Measurements from ENCODE around the gene LCOR. TPM values are rescaled to one million over a fixed set of nuclear protein-coding genes. Genes with fewer than 3 reads are reported as not detected.
A peak's percentile ranks its signal among the peaks of the same experiment; 100 is the strongest.

LCOR gene
- total and polyA plus RNA-seq, 4 donors, result 2.4 to 38.9 (median 19.5) TPM

DNA sequence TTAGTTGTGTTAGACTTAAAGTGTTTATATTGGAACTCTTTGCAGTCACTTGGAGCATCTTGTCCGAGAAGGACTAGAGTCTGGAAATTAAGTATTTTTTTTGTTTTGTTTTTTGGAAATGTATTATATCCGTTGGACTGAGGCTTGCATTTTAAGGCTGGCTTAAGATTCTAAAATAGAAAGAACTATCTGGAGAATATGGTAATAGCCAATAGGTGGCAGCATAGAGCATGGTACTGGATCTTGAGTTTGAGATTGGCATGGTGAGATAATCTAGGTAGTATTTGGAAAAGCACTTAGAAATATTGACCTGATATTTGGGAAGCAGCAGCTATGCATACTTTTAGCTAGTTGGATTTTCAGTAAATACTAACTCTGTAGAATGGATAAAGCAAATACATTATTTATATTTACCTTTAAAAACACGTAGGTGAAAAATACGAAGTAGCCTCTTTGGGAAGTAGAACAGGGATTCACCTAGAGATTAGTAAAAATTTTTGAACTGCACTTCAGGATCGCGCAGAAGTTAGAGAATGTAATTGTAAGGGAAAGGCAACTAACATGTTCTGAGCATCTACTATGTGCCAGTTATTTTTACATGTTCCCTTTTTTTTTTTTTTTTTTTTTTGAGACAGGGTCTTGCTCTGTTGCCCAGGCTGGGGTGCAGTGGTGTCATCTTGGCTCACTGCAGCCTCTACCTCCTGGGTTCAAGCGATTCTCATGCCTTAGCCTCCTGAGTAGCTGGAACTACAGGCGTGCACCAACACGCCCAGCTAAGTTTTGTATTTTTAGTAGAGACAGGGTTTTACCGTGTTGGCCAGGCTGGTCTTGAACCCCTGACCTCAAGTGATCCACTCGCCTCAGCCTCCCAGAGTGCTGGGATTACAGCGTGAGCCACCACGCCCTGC is 78.6 kb downstream of the LCOR start:
- intact Hi-C loops (cut with DNase I), result loop anchor here (5.0 to 10.0 kb wide), 3 partner anchors 66 to 114 kb away; no protein-coding TSS in a partner anchor
- Histone ChIP-seq H3K4me1 (ENCODE audit: control insufficient read depth in 1 of 2, insufficient read depth in 2 of 2, low read length in 2 of 2) (no peaks in the 10 kb centered on the region), H3K36me3 (ENCODE audit: control insufficient read depth in 1 of 2, insufficient read depth in 2 of 2, low read length in 1 of 2) (no peaks in the 10 kb centered on the region), H3K27ac (ENCODE audit: low read depth in 1 of 2, low read length in 2 of 2) (no peak overlapping the region), H3K4me3 (ENCODE audit: low read length in 2 of 2) (no peak overlapping the region), H3K27me3 (ENCODE audit: control insufficient read depth in 1 of 2, insufficient read depth in 2 of 2, low read length in 1 of 2) (no peaks in the 10 kb centered on the region), H3K9me3 (ENCODE audit: control insufficient read depth, low read length) (no peaks in the 10 kb centered on the region)
- peak; percentile 73 for ATAC-seq (ENCODE audit: low FRiP score)
- 80 to 82% methylated on average over 13 of the region's 13 CpGs for WGBS, 2 donors
- no peak for DNase-seq

DNA sequence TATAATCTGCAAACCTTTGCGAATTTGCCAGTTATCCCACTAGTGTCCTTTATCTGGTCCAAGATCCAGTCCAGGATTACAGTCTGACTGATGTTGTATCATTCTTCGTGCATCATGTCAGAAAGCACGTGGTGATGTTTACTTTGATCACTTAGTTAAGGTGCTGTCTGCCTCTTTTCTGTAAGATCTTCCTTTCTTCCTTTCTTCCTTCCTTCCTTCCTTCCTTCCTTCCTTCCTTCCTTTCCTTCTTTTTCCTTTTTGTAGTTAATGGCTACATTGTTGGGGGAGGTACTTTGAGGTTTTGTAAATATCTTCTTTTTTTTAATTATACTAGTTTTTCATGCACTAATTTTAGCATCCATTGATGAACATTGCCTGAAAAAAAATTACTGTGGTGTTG is 80.3 kb downstream of the LCOR start:
- Histone ChIP-seq H3K4me1 (ENCODE audit: control insufficient read depth in 1 of 2, insufficient read depth in 2 of 2, low read length in 2 of 2) (no peaks in the 10 kb centered on the region), H3K9me3 (ENCODE audit: control insufficient read depth, low read length) (no peaks in the 10 kb centered on the region), H3K27me3 (ENCODE audit: control insufficient read depth in 1 of 2, insufficient read depth in 2 of 2, low read length in 1 of 2) (no peaks in the 10 kb centered on the region), H3K27ac (ENCODE audit: low read depth in 1 of 2, low read length in 2 of 2) (no peak overlapping the region), H3K36me3 (ENCODE audit: control insufficient read depth in 1 of 2, insufficient read depth in 2 of 2, low read length in 1 of 2) (no peaks in the 10 kb centered on the region), H3K4me3 (ENCODE audit: low read length in 2 of 2) (no peak overlapping the region)
- ATAC-seq (ENCODE audit: low FRiP score), result no peak
- intact Hi-C loops (cut with DNase I), result loop anchor here (5.0 to 10.0 kb wide), 3 partner anchors 68 to 112 kb away; no protein-coding TSS in a partner anchor
- WGBS, 2 donors, result 86 to 87% methylated on average over 3 of the region's 3 CpGs
- no peak for DNase-seq

DNA sequence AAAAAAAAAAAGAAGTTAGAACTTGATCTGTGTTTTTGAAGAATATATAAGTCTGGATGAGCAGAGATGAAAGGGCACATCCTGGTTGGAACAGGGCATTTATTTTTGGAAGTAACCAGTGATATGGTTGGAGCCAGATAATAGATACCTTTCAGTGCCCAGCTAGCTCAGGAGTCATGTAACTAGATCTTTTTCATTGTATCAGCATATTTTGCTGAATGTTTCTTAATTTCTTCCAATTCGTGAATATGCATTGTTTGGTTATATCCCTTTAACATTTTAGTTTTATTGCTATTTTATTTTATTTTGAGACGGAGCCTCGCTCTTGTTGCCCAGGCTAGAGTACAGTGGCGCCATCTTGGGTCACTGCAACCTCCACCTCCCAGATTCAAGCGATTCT is 81.8 kb downstream of the LCOR start:
- no peaks in the 10 kb centered on the region for H3K9me3 ChIP-seq (ENCODE audit: control insufficient read depth, low read length)
- no peaks in the 10 kb centered on the region for H3K36me3 ChIP-seq (ENCODE audit: control insufficient read depth in 1 of 2, insufficient read depth in 2 of 2, low read length in 1 of 2)
- H3K27me3 ChIP-seq (ENCODE audit: control insufficient read depth in 1 of 2, insufficient read depth in 2 of 2, low read length in 1 of 2), result no peaks in the 10 kb centered on the region
- no peak for DNase-seq
- intact Hi-C loops (cut with DNase I), result loop anchor here (5.0 to 10.0 kb wide), 3 partner anchors 69 to 111 kb away; no protein-coding TSS in a partner anchor
- no peak overlapping the region for H3K27ac ChIP-seq (ENCODE audit: low read depth in 1 of 2, low read length in 2 of 2)
- H3K4me1 ChIP-seq (ENCODE audit: control insufficient read depth in 1 of 2, insufficient read depth in 2 of 2, low read length in 2 of 2), result no peaks in the 10 kb centered on the region
- WGBS, 2 donors, result 96 to 99% methylated on average over 5 of the region's 5 CpGs
- ATAC-seq (ENCODE audit: low FRiP score), result no peak
- H3K4me3 ChIP-seq (ENCODE audit: low read length in 2 of 2), result no peak overlapping the region

DNA sequence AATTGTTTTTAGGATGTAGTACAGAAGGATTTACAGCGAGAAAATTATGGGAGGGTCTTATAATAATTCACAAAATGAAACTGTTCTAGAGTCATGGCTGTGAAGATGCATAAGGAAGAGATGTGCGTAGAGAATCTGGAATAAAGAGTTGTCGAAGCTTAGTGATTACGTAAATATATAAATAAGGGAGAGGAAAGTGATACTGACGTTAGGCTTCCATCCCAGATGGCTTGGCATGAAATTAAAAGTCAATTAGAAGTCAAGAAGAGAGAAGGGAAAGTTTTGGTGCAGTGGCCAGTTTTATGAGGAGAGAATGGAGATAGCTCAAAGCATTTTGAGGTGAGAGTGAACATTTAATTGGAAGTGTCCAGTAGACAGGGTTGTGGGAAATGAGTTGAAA is 85.5 kb downstream of the LCOR start:
- intact Hi-C loops (cut with DNase I), result loop anchor here (10.0 kb wide), 2 partner anchors 73 to 107 kb away; no protein-coding TSS in a partner anchor
- 94 to 96% methylated on average over 5 of the region's 5 CpGs for WGBS, 2 donors
- DNase-seq (no peak), ATAC-seq (ENCODE audit: low FRiP score) (no peak)
- H3K27me3 ChIP-seq (ENCODE audit: control insufficient read depth in 1 of 2, insufficient read depth in 2 of 2, low read length in 1 of 2), result no peaks in the 10 kb centered on the region
- no peak overlapping the region for H3K4me3 ChIP-seq (ENCODE audit: low read length in 2 of 2)
- H3K36me3 ChIP-seq (ENCODE audit: control insufficient read depth in 1 of 2, insufficient read depth in 2 of 2, low read length in 1 of 2), result no peaks in the 10 kb centered on the region
- H3K27ac ChIP-seq (ENCODE audit: low read depth in 1 of 2, low read length in 2 of 2), result no peak overlapping the region
- H3K4me1 ChIP-seq (ENCODE audit: control insufficient read depth in 1 of 2, insufficient read depth in 2 of 2, low read length in 2 of 2), result no peaks in the 10 kb centered on the region
- H3K9me3 ChIP-seq (ENCODE audit: control insufficient read depth, low read length), result no peaks in the 10 kb centered on the region

DNA sequence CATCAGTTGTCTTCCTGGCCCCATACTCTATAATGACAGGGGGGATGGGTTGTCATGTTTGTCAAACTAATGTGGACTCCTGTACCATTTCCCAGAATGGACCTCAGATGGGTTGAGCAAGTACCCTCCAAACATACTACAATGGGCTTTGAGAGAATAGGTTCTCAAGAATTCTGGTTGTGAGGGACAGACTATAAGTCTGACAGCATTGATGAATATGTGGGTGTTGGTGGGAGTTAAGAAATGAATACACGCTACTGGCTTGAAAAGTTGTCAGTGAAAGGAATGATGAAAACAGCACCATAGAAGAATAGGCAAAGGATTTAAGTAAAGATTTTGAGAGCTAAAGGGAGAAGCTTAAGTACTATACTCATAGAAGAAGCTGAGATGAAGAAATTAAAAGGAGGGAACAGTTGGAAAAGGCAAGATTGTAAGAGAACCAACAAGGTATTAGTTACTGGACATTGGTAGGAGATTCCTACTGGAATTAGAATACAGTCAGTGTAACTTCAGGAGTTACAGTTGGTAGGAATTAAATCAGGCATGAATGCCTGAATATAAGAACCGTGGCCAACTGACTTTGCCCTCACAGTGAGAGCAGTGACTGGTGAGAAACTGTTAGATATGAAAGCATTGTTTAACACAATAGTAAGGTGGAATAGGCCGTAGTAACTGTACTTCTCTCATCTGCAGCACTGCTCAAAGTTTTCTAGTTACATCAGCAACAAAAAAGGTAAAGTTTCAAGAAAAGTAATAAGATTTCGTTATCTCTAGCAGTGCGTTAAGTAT is 86.3 kb downstream of the LCOR start:
- ATAC-seq (ENCODE audit: low FRiP score), result no peak

DNA sequence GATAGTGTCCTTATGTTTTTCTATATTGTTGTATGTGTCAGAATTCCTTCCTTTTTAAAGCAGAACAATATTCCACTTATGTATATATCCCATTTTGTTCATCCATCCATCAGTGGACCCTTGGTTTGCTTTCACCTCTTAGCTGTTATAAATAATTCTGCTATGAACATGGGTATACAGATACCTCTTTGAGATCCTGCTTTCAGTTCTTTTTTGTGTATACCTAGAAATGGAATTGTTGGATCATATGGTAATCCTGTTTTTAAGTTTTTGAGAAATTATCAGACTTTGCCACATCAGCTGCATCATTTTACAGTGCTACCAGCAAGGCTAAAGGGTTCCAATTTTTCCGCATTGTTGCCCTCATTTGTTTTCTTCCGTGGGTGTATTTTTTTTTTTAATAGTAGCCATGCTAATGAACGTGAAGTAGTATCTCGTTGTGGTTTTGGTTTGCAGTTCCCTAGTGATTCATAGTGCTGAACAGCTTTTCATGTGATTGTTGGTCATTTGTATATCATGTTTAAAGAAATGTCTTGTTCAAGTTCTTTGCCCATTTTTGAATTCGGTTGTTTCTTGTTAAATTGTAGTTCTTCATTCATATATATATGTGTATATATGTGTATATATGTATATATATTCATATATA is 87.8 kb downstream of the LCOR start:
- Histone ChIP-seq H3K4me1 (ENCODE audit: control insufficient read depth in 1 of 2, insufficient read depth in 2 of 2, low read length in 2 of 2) (no peaks in the 10 kb centered on the region), H3K27ac (ENCODE audit: low read depth in 1 of 2, low read length in 2 of 2) (no peak overlapping the region)

More for the DNA sequence above, 86.3 kb downstream of the LCOR start:
- intact Hi-C loops (cut with DNase I), result loop anchor here (10.0 kb wide), 2 partner anchors 74 to 106 kb away; no protein-coding TSS in a partner anchor
- Histone ChIP-seq H3K4me3 (ENCODE audit: low read length in 2 of 2) (no peak overlapping the region), H3K27ac (ENCODE audit: low read depth in 1 of 2, low read length in 2 of 2) (no peak overlapping the region), H3K9me3 (ENCODE audit: control insufficient read depth, low read length) (no peaks in the 10 kb centered on the region), H3K4me1 (ENCODE audit: control insufficient read depth in 1 of 2, insufficient read depth in 2 of 2, low read length in 2 of 2) (no peaks in the 10 kb centered on the region), H3K27me3 (ENCODE audit: control insufficient read depth in 1 of 2, insufficient read depth in 2 of 2, low read length in 1 of 2) (no peaks in the 10 kb centered on the region), H3K36me3 (ENCODE audit: control insufficient read depth in 1 of 2, insufficient read depth in 2 of 2, low read length in 1 of 2) (no peaks in the 10 kb centered on the region)
- DNase-seq, result no peak
- WGBS, 2 donors, result 79 to 80% methylated on average over 5 of the region's 5 CpGs

DNA sequence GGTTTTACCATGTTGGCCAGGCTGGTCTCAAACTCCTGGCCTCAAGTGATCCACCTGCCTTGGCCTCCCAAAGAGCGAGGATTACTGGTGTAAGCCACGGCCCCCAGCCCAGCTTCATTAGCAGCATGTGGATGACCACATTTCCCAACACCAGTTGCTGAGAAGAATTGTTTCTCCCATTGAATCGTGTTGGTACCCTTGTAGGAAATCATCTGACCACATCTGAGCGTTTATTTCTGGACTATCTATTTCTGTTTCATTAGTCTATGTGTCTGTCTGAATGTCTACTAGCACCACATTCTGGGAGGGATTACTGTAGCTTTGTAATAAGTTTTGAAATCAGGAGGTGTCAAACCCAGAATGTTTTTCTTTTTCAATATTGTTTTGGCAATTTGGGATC is 89.6 kb downstream of the LCOR start:
- H3K4me1 ChIP-seq (ENCODE audit: control insufficient read depth in 1 of 2, insufficient read depth in 2 of 2, low read length in 2 of 2), result no peaks in the 10 kb centered on the region
- no peak overlapping the region for H3K27ac ChIP-seq (ENCODE audit: low read depth in 1 of 2, low read length in 2 of 2)
- H3K36me3 ChIP-seq (ENCODE audit: control insufficient read depth in 1 of 2, insufficient read depth in 2 of 2, low read length in 1 of 2), result no peaks in the 10 kb centered on the region
- DNase-seq (no peak), ATAC-seq (ENCODE audit: low FRiP score) (no peak)
- no peaks in the 10 kb centered on the region for H3K9me3 ChIP-seq (ENCODE audit: control insufficient read depth, low read length)
- intact Hi-C loops (cut with DNase I), result no loop called here
- H3K27me3 ChIP-seq (ENCODE audit: control insufficient read depth in 1 of 2, insufficient read depth in 2 of 2, low read length in 1 of 2), result no peaks in the 10 kb centered on the region
- H3K4me3 ChIP-seq (ENCODE audit: low read length in 2 of 2), result no peak overlapping the region
- WGBS, 2 donors, result 81 to 88% methylated on average over 4 of the region's 4 CpGs

More for the DNA sequence above, 87.8 kb downstream of the LCOR start:
- 94% methylated on average over 5 of the region's 5 CpGs for WGBS, 2 donors
- Histone ChIP-seq H3K27me3 (ENCODE audit: control insufficient read depth in 1 of 2, insufficient read depth in 2 of 2, low read length in 1 of 2) (no peaks in the 10 kb centered on the region), H3K9me3 (ENCODE audit: control insufficient read depth, low read length) (no peaks in the 10 kb centered on the region), H3K36me3 (ENCODE audit: control insufficient read depth in 1 of 2, insufficient read depth in 2 of 2, low read length in 1 of 2) (no peaks in the 10 kb centered on the region), H3K4me3 (ENCODE audit: low read length in 2 of 2) (no peak overlapping the region)
- DNase-seq (no peak), ATAC-seq (ENCODE audit: low FRiP score) (no peak)
- intact Hi-C loops (cut with DNase I), result loop anchor here (10.0 kb wide), 2 partner anchors 75 to 105 kb away; no protein-coding TSS in a partner anchor
